GM12864 (cell line): ENCODE results near the gene WNT7B.

Experiments used
- DNase-seq: peaks from one replicate; pipeline ENCODE4 v3.0.0-alpha.2; 2011; ENCODE audit warnings: low read depth
- H3K4me3 ChIP-seq: 2 replicates; pipeline ENCODE4 v1.5.1; 2011; ENCODE audit warnings: mild to moderate bottlenecking, low read depth, low read length, control low read depth
- TF ChIP-seq, protein P1 (sequence below): IDR thresholded peaks from 2 replicates; pipeline ENCODE4 v1.5.1; 2011; ENCODE audit warnings: low read depth, mild to moderate bottlenecking, moderate library complexity, low read length, control low read depth, inconsistent platforms; ENCODE audit errors: missing control alignments

WNT7B gene

DNA sequence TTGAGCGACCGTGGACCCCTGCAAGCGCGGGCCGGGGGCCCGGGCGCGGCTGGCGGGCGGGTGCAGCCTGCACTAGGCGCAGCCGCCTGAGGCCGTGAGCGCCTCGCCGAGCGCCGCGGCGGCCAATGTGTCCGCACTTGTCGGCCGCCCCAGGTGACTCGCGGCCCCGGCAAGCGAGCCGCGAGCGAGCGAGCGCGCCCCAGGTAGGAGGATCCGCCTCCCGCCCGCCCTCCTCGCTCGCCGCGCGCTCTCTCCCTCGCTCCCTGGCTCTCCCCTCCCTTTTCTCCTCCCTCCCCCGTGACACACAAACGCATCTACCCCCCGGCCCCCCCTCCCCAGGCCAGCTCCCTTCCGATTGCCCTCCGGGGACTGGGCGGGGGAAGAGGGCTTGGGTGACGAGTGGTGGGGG lies at the start of gene WNT7B:
WNT7B (minus strand) TSS at position 160 of the 409 bp plus-strand sequence. CDS start 408 bp downstream, outside the sequence.
- no peak within 1 kb of the TSS for H3K4me3 ChIP-seq
- TF ChIP-seq, protein P1, sequence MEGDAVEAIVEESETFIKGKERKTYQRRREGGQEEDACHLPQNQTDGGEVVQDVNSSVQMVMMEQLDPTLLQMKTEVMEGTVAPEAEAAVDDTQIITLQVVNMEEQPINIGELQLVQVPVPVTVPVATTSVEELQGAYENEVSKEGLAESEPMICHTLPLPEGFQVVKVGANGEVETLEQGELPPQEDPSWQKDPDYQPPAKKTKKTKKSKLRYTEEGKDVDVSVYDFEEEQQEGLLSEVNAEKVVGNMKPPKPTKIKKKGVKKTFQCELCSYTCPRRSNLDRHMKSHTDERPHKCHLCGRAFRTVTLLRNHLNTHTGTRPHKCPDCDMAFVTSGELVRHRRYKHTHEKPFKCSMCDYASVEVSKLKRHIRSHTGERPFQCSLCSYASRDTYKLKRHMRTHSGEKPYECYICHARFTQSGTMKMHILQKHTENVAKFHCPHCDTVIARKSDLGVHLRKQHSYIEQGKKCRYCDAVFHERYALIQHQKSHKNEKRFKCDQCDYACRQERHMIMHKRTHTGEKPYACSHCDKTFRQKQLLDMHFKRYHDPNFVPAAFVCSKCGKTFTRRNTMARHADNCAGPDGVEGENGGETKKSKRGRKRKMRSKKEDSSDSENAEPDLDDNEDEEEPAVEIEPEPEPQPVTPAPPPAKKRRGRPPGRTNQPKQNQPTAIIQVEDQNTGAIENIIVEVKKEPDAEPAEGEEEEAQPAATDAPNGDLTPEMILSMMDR: no peak
- DNase-seq: no peak

- H3K4me3 ChIP-seq: no peak overlapping the region
- TF ChIP-seq, protein P1: no peak
- DNase-seq: no peak
Measured at GRCh38 chr22:46025973-46026898, 49.3 kb upstream of the WNT7B start.

DNA sequence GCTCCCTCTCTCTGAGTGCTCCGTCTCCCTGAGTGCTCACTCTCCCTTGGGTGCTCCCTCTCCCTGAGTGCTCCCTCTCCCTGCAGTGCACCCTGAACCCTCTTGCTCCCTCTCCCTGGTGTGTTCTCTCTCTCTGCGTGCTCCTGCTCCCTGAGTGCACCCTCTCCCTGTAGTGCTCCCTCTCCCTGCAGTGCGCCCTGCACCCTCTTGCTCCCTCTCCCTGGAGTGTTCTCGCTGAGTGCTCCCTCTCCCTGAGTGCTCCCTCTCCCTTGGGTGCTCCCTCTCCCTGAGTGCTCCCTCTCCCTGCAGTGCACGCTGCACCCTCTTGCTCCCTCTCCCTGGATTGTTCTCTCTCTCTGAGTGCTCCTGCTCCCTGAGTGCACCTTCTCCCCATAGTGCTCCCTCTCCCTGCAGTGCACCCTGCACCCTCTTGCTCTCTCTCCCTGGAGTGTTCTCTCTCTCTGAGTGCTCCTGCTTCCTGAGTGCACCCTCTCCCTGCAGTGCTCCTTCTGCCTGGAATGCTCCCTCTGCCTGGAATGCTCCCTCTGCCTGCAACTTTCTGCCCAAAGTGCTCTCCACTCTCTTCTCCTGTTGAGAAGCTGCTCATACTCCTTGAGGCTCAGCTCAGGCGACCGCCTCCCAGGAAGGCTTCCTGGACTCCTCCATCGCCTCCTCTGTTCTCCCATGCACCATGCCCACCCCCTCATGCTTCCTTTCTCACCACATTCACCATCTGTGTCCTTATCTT lies 48.4 kb upstream of the WNT7B start:
- TF ChIP-seq, protein P1: no peak
- no peak for DNase-seq

GRCh38 chr22:46024136-46024840 lies 47.3 kb upstream of the WNT7B start:
- TF ChIP-seq, protein P1: no peak
- H3K4me3 ChIP-seq: no peak overlapping the region
- no peak for DNase-seq

More for the DNA sequence above, 48.4 kb upstream of the WNT7B start:
- no peak overlapping the region for H3K4me3 ChIP-seq

DNA sequence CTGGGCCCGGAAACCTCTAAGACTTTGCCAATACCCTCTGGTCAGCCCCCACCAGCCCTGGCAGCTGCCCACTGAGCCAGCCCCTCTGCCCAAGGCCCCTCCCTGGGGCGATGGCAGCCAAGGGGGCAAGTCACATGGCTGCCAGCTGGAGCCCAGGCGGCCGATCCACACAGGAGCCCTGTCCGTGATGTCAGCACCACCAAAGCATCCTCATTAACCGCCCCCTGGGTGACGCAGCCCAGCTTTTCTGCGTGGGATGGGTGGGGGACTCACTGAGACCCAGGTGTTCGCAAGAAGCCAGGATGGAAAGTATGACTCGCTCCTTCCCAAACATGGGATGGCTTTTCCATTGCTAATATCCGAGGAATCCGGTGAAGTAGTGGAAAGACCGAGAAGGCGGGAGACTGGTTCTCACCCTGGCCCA lies 46.6 kb upstream of the WNT7B start:
- no peak for DNase-seq
- TF ChIP-seq, protein P1: no peak
- no peak overlapping the region for H3K4me3 ChIP-seq

- H3K4me3 ChIP-seq: no peak overlapping the region
- TF ChIP-seq, protein P1: no peak
- DNase-seq: no peak
Measured at GRCh38 chr22:46022881-46023512, 46.0 kb upstream of the WNT7B start.
